ENCODE measurements around the gene HHIPL1.
"Not testable (repeated sequence)": the region's sequence is repeated elsewhere in the genome, so short reads cannot be mapped to it uniquely, and the experiment has no call there.

Gene HHIPL1

GRCh38 chr14:99632410-99633035 is 12.4 kb upstream of the HHIPL1 start:
- ATAC-seq (replicated peaks) (no peak), DNase-seq (no peak)
- peaks cover 9 to 63% of the 10 kb centered on the region in 2 donors for H3K27me3 Mint-ChIP-seq
- H3K4me1 Mint-ChIP-seq (ENCODE audit: low read depth in 2 of 2) = peaks cover 3 to 5% of the 10 kb centered on the region in 2 donors
- H3K9me3 Mint-ChIP-seq = no peaks in the 10 kb centered on the region
- no peak overlapping the region for H3K4me3 Mint-ChIP-seq
- H3K27ac Mint-ChIP-seq = no peak overlapping the region
- no peaks in the 10 kb centered on the region for H3K36me3 Mint-ChIP-seq (ENCODE audit: insufficient read depth)

DNA sequence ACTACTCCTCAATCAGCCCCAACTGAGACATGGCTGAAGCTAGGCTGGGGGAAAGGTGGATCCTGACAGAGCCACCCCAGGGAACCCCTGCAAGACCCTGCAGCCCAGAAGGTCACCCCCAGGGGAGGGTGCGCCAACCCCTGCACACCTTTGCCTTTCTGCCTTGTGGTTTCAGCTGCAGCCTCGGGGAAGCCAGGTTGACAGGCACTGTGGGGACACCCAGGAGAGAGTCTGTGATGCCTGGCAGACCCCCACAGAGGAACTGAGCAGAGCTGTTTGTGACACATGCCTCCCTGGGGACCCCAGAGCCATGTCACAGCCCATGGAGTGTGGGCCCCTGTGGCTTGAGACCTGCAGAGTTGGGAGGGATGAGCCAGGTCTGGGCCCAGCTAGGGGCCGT is 11.8 kb upstream of the HHIPL1 start:
- DNase-seq = no peak
- no peak for ATAC-seq (replicated peaks)
- Mint-ChIP-seq H3K36me3 (ENCODE audit: insufficient read depth) (no peaks in the 10 kb centered on the region), H3K4me1 (ENCODE audit: low read depth in 2 of 2) (peaks cover 3 to 5% of the 10 kb centered on the region in 2 donors), H3K27me3 (peaks cover 5 to 58% of the 10 kb centered on the region in 2 donors), H3K4me3 (no peak overlapping the region), H3K9me3 (no peaks in the 10 kb centered on the region), H3K27ac (no peak overlapping the region)

DNA sequence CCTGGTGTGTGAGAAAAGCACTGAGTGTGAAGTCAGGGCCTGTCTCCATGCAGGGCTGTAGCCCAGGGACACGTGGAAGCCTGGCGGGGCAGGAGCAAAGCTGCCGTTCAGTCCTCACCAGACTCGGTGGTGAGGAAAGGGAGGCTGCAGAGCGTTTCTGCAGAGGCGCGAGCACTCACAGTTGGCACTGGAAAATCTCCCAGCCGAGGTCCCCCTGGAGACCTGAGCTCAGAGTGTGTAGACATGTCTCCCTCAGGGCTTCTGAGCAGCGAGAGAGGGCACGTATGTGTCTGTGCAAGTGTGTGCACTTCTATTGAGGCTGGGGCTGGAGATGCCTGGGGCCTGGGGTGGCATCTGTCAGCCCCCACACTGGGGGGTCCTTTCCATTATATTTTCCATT is 11.0 kb upstream of the HHIPL1 start:
- no peak for DNase-seq
- ATAC-seq (replicated peaks) = no peak
- H3K4me1 Mint-ChIP-seq (ENCODE audit: low read depth in 2 of 2) = peaks cover 2% of the 10 kb centered on the region in 2 donors
- no peak overlapping the region for H3K27ac Mint-ChIP-seq
- H3K4me3 Mint-ChIP-seq = no peak overlapping the region
- H3K9me3 Mint-ChIP-seq = no peaks in the 10 kb centered on the region
- H3K36me3 Mint-ChIP-seq (ENCODE audit: insufficient read depth) = no peaks in the 10 kb centered on the region
- peaks cover 5 to 55% of the 10 kb centered on the region in 2 donors for H3K27me3 Mint-ChIP-seq

DNA sequence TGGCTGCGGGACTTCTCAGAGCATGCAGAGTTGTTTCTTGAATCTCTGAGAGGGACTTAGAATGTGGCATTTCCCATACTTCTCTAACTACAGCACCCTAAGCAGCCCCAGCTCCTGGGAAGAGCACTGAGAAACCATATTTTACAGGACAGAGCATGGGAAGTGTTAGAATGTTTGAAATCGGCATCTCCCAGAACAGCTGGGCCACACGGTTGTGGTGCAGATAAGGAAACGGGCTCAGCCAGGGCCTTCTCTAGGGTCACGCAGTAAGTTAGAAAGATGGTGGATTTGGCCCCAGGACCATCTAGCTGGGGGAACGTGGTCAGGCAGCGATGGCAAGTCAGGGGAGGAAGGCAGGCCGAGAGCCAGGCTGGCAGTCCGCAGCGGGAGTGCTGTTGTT is 10.5 kb upstream of the HHIPL1 start:
- Mint-ChIP-seq H3K9me3 (no peaks in the 10 kb centered on the region), H3K4me1 (ENCODE audit: low read depth in 2 of 2) (no peaks in the 10 kb centered on the region), H3K27ac (no peak overlapping the region), H3K4me3 (no peak overlapping the region), H3K36me3 (ENCODE audit: insufficient read depth) (no peaks in the 10 kb centered on the region), H3K27me3 (peaks cover 5 to 51% of the 10 kb centered on the region in 2 donors)
- DNase-seq = no peak
- no peak for ATAC-seq (replicated peaks)

GRCh38 chr14:99635116-99635515 is 9.8 kb upstream of the HHIPL1 start:
- no peak overlapping the region for H3K27ac Mint-ChIP-seq
- no peaks in the 10 kb centered on the region for H3K36me3 Mint-ChIP-seq (ENCODE audit: insufficient read depth)
- H3K4me3 Mint-ChIP-seq = no peak overlapping the region
- no peaks in the 10 kb centered on the region for H3K4me1 Mint-ChIP-seq (ENCODE audit: low read depth in 2 of 2)
- DNase-seq (no peak), ATAC-seq (replicated peaks) (no peak)
- peaks cover 5 to 48% of the 10 kb centered on the region in 2 donors for H3K27me3 Mint-ChIP-seq
- H3K9me3 Mint-ChIP-seq = no peaks in the 10 kb centered on the region

DNA sequence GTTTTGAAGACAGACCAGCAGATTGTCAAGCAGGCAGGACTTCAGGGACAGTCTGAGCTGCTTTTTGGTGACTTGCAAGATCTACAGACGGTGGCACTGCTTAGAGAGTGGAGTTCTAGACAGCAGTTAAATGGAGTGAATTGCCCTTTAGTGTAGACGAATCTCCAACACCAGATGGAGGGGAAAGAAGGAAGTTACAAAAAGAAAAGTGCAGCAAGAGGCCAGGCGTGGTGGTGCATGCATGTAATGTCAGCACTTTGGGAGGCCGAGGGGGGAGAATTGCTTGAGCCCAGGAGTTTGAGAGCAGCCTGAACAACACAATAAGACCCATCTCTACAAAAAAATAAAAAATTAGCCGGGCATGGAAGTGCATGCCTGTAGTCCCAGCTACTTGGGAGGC is 8.4 kb upstream of the HHIPL1 start:
- H3K4me1 Mint-ChIP-seq (ENCODE audit: low read depth in 2 of 2) = no peaks in the 10 kb centered on the region
- ATAC-seq (replicated peaks) (no peak), DNase-seq (no peak)
- peak overlapping the region in 1 of 2 donors; percentile 23 for H3K27ac Mint-ChIP-seq
- peaks cover 5 to 43% of the 10 kb centered on the region in 2 donors for H3K27me3 Mint-ChIP-seq
- no peaks in the 10 kb centered on the region for H3K36me3 Mint-ChIP-seq (ENCODE audit: insufficient read depth)
- no peak overlapping the region for H3K4me3 Mint-ChIP-seq
- no peaks in the 10 kb centered on the region for H3K9me3 Mint-ChIP-seq

- H3K36me3 Mint-ChIP-seq (ENCODE audit: insufficient read depth) = no peaks in the 10 kb centered on the region
- H3K9me3 Mint-ChIP-seq = no peaks in the 10 kb centered on the region
- no peak overlapping the region for H3K4me3 Mint-ChIP-seq
- no peak overlapping the region for H3K27ac Mint-ChIP-seq
- no peaks in the 10 kb centered on the region for H3K4me1 Mint-ChIP-seq (ENCODE audit: low read depth in 2 of 2)
- DNase-seq (no peak), ATAC-seq (replicated peaks) (no peak)
- H3K27me3 Mint-ChIP-seq = peaks cover 5 to 32% of the 10 kb centered on the region in 2 donors
These were observed 7.3 kb upstream of the HHIPL1 start for GRCh38 chr14:99637624-99638023.

DNA sequence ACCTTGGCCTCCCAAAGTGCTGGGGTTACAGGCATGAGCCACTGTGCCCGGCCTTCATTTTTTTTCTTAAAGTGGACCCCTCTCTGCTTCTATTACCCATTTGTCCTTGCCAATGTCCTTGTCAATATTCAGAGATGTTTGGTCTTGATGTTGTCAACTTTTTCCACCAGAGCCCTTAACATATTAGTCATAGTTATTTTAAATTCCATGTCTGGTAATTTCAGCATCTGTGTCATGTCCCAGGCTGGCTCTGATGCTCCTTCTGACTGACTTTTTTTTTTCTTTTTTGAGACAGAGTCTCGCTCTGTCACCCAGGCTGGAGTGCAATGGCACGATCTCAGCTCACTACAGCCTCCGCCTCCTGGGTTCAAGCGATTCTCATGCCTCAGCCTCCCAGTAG is 2.2 kb upstream of the HHIPL1 start:
- not testable (repeated sequence) for ATAC-seq (replicated peaks); H3K4me1 Mint-ChIP-seq (ENCODE audit: low read depth in 2 of 2); H3K4me3 Mint-ChIP-seq

DNA sequence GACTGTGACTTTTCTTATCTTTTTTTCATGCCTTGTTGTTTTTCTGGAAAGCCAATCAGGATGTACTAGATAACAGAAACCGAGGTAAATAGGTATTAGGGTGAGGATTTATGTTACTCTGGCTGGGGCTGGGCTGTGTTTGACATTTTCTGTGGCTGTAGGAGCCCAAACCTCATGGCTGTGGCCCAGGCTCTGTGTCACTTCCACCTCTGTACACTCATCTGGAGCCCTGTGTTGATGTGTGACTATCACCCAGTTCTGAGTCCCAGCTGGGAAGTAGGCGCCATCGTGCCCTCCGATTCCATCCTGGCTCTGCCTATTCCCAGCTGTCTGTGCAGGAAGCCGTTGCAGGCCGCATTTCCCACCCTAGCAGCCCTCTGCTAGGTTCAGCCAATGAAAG is 1.6 kb upstream of the HHIPL1 start:
- Mint-ChIP-seq H3K9me3 (no peaks in the 10 kb centered on the region), H3K27ac (no peak overlapping the region), H3K27me3 (peaks cover 18 to 45% of the 10 kb centered on the region in 2 donors), H3K4me1 (ENCODE audit: low read depth in 2 of 2) (peaks cover 0 to 3% of the 10 kb centered on the region in 2 donors), H3K36me3 (ENCODE audit: insufficient read depth) (no peaks in the 10 kb centered on the region), H3K4me3 (no peak overlapping the region)
- ATAC-seq (replicated peaks) (no peak), DNase-seq (no peak)

More for the DNA sequence above, 2.2 kb upstream of the HHIPL1 start:
- not testable (repeated sequence) for DNase-seq; H3K36me3 Mint-ChIP-seq (ENCODE audit: insufficient read depth); H3K9me3 Mint-ChIP-seq; H3K27ac Mint-ChIP-seq
- peaks cover 18 to 39% of the 10 kb centered on the region in 2 donors for H3K27me3 Mint-ChIP-seq

DNA sequence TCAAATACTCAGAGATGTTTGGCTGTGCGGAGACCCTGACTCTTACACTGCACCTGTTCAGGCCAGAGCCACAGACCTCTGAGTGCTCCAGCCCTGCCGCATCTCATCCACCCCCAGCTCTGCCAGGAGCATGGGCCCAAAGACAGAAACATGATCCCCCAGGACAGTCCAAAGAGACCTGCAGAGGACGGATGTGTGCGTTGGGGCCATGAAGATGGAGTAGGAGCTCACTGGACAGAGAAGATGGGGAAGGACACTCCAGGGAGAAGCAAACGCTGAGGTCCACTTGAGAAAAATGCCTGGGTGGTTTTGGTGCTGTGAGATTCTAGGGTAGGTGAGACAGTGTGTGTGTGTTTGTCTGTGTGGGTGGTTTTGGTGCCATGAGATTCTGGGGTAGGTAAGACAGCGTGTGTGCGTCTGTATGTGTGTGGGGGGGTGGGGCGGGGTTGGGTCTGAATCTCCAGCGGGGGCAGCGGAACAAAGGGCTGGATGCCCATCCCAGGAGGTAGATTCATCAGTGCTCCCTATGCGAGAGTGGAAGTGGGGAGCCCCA is 818 bp upstream of the HHIPL1 start:
- H3K4me3 Mint-ChIP-seq = peak overlapping the region in 1 of 2 donors; percentile 45
- ATAC-seq (replicated peaks) (no peak), DNase-seq (no peak)
- peaks cover 18 to 52% of the 10 kb centered on the region in 2 donors for H3K27me3 Mint-ChIP-seq
- no peaks in the 10 kb centered on the region for H3K36me3 Mint-ChIP-seq (ENCODE audit: insufficient read depth)
- no peak overlapping the region for H3K27ac Mint-ChIP-seq
- H3K9me3 Mint-ChIP-seq = no peaks in the 10 kb centered on the region
- peaks cover 0 to 3% of the 10 kb centered on the region in 2 donors for H3K4me1 Mint-ChIP-seq (ENCODE audit: low read depth in 2 of 2)

GRCh38 chr14:99645545-99646505 is 896 bp downstream of the HHIPL1 start:
- Mint-ChIP-seq H3K9me3 (no peaks in the 10 kb centered on the region), H3K27ac (no peak overlapping the region), H3K36me3 (ENCODE audit: insufficient read depth) (no peaks in the 10 kb centered on the region), H3K4me3 (peak overlapping the region in 1 of 2 donors; percentile 10), H3K4me1 (ENCODE audit: low read depth in 2 of 2) (peaks cover 0 to 3% of the 10 kb centered on the region in 2 donors), H3K27me3 (peaks cover 24 to 69% of the 10 kb centered on the region in 2 donors)
- no peak for ATAC-seq (replicated peaks)
- no peak for DNase-seq

GRCh38 chr14:99647411-99647810 is 2.5 kb downstream of the HHIPL1 start:
- Mint-ChIP-seq H3K9me3 (no peaks in the 10 kb centered on the region), H3K36me3 (ENCODE audit: insufficient read depth) (no peaks in the 10 kb centered on the region), H3K4me3 (no peak overlapping the region), H3K4me1 (ENCODE audit: low read depth in 2 of 2) (peaks cover 0 to 3% of the 10 kb centered on the region in 2 donors), H3K27ac (no peak overlapping the region), H3K27me3 (peaks cover 34 to 81% of the 10 kb centered on the region in 2 donors)
- DNase-seq (no peak), ATAC-seq (replicated peaks) (no peak)

- no peak overlapping the region for H3K27ac Mint-ChIP-seq
- H3K27me3 Mint-ChIP-seq = peaks cover 34 to 81% of the 10 kb centered on the region in 2 donors
- H3K36me3 Mint-ChIP-seq (ENCODE audit: insufficient read depth) = no peaks in the 10 kb centered on the region
- DNase-seq (no peak), ATAC-seq (replicated peaks) (no peak)
- H3K4me3 Mint-ChIP-seq = no peak overlapping the region
- H3K4me1 Mint-ChIP-seq (ENCODE audit: low read depth in 2 of 2) = peaks cover 0 to 3% of the 10 kb centered on the region in 2 donors
- H3K9me3 Mint-ChIP-seq = no peaks in the 10 kb centered on the region
These were observed 3.3 kb downstream of the HHIPL1 start for GRCh38 chr14:99648027-99648784.
